GM12878 (cell line): Measurements from ENCODE around the gene CLDN15. TPM values are rescaled to one million over a fixed set of nuclear protein-coding genes. Genes with fewer than 3 reads are reported as not detected.

Source experiments
- CEBPB ChIP-seq, 2 experiments: fragments of 150-350 bp in 1 of 2; IDR thresholded peaks; 2 replicates each; pipeline ENCODE4 v1.6.1; 2012 to 2014; ENCODE audit warnings: low read depth in 2 of 2, low read length in 2 of 2, borderline replicate concordance in 1 of 2, inconsistent platforms in 1 of 2
- CHD4 ChIP-seq: fragments of 200-600 bp; sonication (generic); IDR thresholded peaks from 2 replicates; pipeline ENCODE4 v1.6.1; 2016; ENCODE audit warnings: mild to moderate bottlenecking
- CREB1 ChIP-seq: IDR thresholded peaks from 2 replicates; pipeline ENCODE4 v1.6.1; 2012; ENCODE audit warnings: low read depth, mild to moderate bottlenecking, inconsistent platforms
- FOXM1 ChIP-seq: IDR thresholded peaks from 2 replicates; pipeline ENCODE4 v1.6.1; 2012; ENCODE audit warnings: low read depth, mild to moderate bottlenecking, inconsistent platforms, low read length, moderate library complexity
- HCFC1 ChIP-seq: fragments of 150-350 bp; IDR thresholded peaks from 2 replicates; pipeline ENCODE4 v1.6.1; 2014; ENCODE audit warnings: low read length
- IKZF1 ChIP-seq: fragments of 450-650 bp; conservative IDR thresholded peaks from 2 replicates; pipeline ENCODE4 v1.6.1; 2017; ENCODE audit warnings: antibody characterized with exemption, mild to moderate bottlenecking
- IRF4 ChIP-seq: IDR thresholded peaks from 2 replicates; pipeline ENCODE4 v1.6.1; 2011; ENCODE audit warnings: low read depth, low read length
- NFYA ChIP-seq: IDR thresholded peaks from 2 replicates; pipeline ENCODE4 v1.6.1; 2011; ENCODE audit warnings: low read depth, mild to moderate bottlenecking, low read length, improper control_type of control experiment, borderline replicate concordance
- NFYB ChIP-seq: IDR thresholded peaks from 2 replicates; pipeline ENCODE4 v1.6.1; 2011; ENCODE audit warnings: low read depth, mild to moderate bottlenecking, low read length, improper control_type of control experiment, moderate library complexity; ENCODE audit not compliant: insufficient read depth
- NR2C2 ChIP-seq: IDR thresholded peaks from 2 replicates; pipeline ENCODE4 v1.6.1; 2011; ENCODE audit warnings: borderline replicate concordance, low read depth; ENCODE audit not compliant: control insufficient read depth, insufficient read length
- PAX5 ChIP-seq: IDR thresholded peaks from 2 replicates; pipeline ENCODE4 v1.6.1; 2011; ENCODE audit warnings: low read depth, low read length, borderline replicate concordance
- POLR2AphosphoS5 ChIP-seq: IDR thresholded peaks from 2 replicates; pipeline ENCODE4 v1.6.1; 2011; ENCODE audit warnings: mild to moderate bottlenecking, low read length, inconsistent platforms
- RAD51 ChIP-seq: fragments of 450-650 bp; IDR thresholded peaks from 2 replicates; pipeline ENCODE4 v1.6.1; 2016; ENCODE audit warnings: moderate library complexity, mild to moderate bottlenecking, inconsistent platforms
- SMAD1 ChIP-seq: fragments of 450-650 bp; IDR thresholded peaks from 2 replicates; pipeline ENCODE4 v1.6.1; 2018; ENCODE audit warnings: mild to moderate bottlenecking, low read depth; ENCODE audit not compliant: partially characterized antibody
- SP1 ChIP-seq: IDR thresholded peaks from one replicate; pipeline ENCODE4 v1.6.1; 2011; ENCODE audit warnings: low read depth, low read length
- polyA plus RNA-seq, 11 experiments: library from polyadenylated mRNA; depleted of rRNA in 4 of 11; unstranded in 6 of 11; stranded (reverse) in 5 of 11; fragments of >200 nt; fragmentation: Nextera tagmentation in 4 of 11; fragmentation: Illumina TruSeq in 1 of 11; extraction: Ambion mirVana in 4 of 11; extraction: Trizol in 1 of 11; gene quantifications; 1 replicate in 1 of 11; 2 replicates in 10 of 11; pipeline versions ENCODE4 v1.2.1 to v1.2.3, GENCODE V29; 2011 to 2016; ENCODE audit warnings: inconsistent platforms in 2 of 11, missing spikeins in 2 of 11, low read depth in 1 of 11
- total RNA-seq, 4 experiments: library from RNA; depleted of rRNA in 3 of 4; stranded (reverse); fragments of >200 nt in 3 of 4; fragmentation: Illumina TruSeq in 1 of 4; extraction: Trizol in 1 of 4; gene quantifications; 2 replicates each; pipeline versions ENCODE4 v1.2.1 to v1.2.3, GENCODE V29; 2013 to 2021
- TF ChIP-seq, protein P1 (sequence below): fragments of 450-650 bp; formaldehyde crosslinking; IDR thresholded peaks from 2 replicates; pipeline ENCODE4 v1.4.0; 2022; ENCODE audit warnings: mild to moderate bottlenecking, moderate library complexity
- TF ChIP-seq, protein P2 (sequence below): fragments of 450-650 bp; IDR thresholded peaks from 2 replicates; pipeline ENCODE4 v1.6.1; 2017; ENCODE audit warnings: low read depth, mild to moderate bottlenecking, moderate library complexity
- TF ChIP-seq, protein P3 (sequence below): IDR thresholded peaks from 2 replicates; pipeline ENCODE4 v1.6.1; 2012; ENCODE audit warnings: improper control_type of control experiment, low read depth, low read length; ENCODE audit not compliant: insufficient replicate concordance
- TF ChIP-seq, protein P4 (sequence below): IDR thresholded peaks from 2 replicates; pipeline ENCODE4 v1.6.1; 2011; ENCODE audit warnings: low read depth, low read length, improper control_type of control experiment, borderline replicate concordance

Gene CLDN15
- total and polyA plus RNA-seq, 10 of the 15 experiments (the other 5 are each of a cell fraction or from before 2014, with no cell fraction given), result 0.47 to 15.0 (median 6.6) TPM

DNA sequence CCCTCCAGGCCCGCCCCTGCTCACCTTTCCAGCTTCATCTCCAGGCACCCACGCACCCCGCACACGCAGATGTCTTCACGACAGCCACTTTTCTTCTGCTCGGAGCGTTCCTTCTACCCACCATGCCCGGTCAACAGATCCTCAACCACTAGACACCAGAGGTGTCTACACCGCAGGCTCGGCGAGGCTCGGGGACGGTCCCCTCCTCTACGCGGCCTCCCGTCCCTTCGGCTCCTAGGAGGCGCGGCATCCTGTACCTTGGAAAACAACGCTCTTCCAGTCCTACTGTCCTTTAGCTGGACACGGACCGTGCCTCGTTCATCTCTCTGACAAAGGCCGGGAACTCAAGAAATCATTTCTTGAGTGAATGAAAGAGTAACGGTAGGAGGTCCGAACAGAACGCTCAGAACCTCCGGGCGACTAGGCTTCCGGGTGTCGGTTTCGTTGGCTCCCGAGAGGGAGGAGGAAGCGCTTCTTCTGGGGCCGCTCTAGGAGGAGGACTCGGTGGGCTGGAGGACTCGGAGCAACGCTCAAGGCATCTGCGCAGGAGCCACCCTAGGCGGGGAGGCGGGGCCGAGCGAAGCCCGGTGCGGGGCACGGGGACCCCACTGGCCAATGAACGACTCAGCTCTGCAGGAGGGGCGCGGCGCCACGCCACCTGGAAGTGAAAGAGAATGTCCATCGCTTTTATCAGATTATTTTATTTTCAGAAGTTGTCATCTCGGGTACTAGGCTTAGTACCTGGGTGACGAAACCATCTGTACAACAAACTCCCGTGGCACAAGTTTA, 14.5 kb upstream of the CLDN15 start (continued):
- TF ChIP-seq, protein P1, sequence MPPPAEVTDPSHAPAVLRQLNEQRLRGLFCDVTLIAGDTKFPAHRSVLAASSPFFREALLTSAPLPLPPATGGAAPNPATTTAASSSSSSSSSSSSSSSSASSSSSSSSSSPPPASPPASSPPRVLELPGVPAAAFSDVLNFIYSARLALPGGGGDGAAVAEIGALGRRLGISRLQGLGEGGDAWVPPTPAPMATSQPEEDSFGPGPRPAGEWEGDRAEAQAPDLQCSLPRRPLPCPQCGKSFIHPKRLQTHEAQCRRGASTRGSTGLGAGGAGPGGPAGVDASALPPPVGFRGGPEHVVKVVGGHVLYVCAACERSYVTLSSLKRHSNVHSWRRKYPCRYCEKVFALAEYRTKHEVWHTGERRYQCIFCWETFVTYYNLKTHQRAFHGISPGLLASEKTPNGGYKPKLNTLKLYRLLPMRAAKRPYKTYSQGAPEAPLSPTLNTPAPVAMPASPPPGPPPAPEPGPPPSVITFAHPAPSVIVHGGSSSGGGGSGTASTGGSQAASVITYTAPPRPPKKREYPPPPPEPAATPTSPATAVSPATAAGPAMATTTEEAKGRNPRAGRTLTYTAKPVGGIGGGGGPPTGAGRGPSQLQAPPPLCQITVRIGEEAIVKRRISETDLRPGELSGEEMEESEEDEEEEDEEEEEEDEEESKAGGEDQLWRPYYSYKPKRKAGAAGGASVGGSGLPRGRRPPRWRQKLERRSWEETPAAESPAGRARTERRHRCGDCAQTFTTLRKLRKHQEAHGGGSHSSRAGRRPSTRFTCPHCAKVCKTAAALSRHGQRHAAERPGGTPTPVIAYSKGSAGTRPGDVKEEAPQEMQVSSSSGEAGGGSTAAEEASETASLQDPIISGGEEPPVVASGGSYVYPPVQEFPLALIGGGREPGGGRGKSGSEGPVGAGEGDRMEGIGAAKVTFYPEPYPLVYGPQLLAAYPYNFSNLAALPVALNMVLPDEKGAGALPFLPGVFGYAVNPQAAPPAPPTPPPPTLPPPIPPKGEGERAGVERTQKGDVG (CRISPR knock-in tag), result no peak
- peak; percentile 78 for TF ChIP-seq IKZF1
- no peak for TF ChIP-seq FOXM1
- no peak for TF ChIP-seq CEBPB (IDR thresholded peaks at IDR 0.05; ENCODE audit: borderline replicate concordance in 1 of 2, low read depth in 2 of 2, low read length in 2 of 2)
- TF ChIP-seq PAX5, result peak; percentile 4; the same call in 1 of the 2 replicates
- no peak for TF ChIP-seq NR2C2
- TF ChIP-seq, protein P2, sequence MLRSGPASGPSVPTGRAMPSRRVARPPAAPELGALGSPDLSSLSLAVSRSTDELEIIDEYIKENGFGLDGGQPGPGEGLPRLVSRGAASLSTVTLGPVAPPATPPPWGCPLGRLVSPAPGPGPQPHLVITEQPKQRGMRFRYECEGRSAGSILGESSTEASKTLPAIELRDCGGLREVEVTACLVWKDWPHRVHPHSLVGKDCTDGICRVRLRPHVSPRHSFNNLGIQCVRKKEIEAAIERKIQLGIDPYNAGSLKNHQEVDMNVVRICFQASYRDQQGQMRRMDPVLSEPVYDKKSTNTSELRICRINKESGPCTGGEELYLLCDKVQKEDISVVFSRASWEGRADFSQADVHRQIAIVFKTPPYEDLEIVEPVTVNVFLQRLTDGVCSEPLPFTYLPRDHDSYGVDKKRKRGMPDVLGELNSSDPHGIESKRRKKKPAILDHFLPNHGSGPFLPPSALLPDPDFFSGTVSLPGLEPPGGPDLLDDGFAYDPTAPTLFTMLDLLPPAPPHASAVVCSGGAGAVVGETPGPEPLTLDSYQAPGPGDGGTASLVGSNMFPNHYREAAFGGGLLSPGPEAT, result peak; percentile 73; the same call in 1 of the 2 replicates
- peak; percentile 67 for TF ChIP-seq HCFC1
- TF ChIP-seq, protein P3, sequence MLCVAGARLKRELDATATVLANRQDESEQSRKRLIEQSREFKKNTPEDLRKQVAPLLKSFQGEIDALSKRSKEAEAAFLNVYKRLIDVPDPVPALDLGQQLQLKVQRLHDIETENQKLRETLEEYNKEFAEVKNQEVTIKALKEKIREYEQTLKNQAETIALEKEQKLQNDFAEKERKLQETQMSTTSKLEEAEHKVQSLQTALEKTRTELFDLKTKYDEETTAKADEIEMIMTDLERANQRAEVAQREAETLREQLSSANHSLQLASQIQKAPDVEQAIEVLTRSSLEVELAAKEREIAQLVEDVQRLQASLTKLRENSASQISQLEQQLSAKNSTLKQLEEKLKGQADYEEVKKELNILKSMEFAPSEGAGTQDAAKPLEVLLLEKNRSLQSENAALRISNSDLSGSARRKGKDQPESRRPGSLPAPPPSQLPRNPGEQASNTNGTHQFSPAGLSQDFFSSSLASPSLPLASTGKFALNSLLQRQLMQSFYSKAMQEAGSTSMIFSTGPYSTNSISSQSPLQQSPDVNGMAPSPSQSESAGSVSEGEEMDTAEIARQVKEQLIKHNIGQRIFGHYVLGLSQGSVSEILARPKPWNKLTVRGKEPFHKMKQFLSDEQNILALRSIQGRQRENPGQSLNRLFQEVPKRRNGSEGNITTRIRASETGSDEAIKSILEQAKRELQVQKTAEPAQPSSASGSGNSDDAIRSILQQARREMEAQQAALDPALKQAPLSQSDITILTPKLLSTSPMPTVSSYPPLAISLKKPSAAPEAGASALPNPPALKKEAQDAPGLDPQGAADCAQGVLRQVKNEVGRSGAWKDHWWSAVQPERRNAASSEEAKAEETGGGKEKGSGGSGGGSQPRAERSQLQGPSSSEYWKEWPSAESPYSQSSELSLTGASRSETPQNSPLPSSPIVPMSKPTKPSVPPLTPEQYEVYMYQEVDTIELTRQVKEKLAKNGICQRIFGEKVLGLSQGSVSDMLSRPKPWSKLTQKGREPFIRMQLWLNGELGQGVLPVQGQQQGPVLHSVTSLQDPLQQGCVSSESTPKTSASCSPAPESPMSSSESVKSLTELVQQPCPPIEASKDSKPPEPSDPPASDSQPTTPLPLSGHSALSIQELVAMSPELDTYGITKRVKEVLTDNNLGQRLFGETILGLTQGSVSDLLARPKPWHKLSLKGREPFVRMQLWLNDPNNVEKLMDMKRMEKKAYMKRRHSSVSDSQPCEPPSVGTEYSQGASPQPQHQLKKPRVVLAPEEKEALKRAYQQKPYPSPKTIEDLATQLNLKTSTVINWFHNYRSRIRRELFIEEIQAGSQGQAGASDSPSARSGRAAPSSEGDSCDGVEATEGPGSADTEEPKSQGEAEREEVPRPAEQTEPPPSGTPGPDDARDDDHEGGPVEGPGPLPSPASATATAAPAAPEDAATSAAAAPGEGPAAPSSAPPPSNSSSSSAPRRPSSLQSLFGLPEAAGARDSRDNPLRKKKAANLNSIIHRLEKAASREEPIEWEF, result no peak
- peak; percentile 86 for TF ChIP-seq POLR2AphosphoS5
- peak; percentile 75; the same call in 1 of the 2 replicates for TF ChIP-seq NFYB
- peak; percentile 28; the same call in 1 of the 2 replicates for TF ChIP-seq CREB1
- TF ChIP-seq IRF4, result no peak
- no peak for TF ChIP-seq CHD4
- peak; percentile 92 for TF ChIP-seq RAD51
- TF ChIP-seq SP1, result no peak
- TF ChIP-seq SMAD1, result no peak
- no peak for TF ChIP-seq NFYA
- TF ChIP-seq, protein P4, sequence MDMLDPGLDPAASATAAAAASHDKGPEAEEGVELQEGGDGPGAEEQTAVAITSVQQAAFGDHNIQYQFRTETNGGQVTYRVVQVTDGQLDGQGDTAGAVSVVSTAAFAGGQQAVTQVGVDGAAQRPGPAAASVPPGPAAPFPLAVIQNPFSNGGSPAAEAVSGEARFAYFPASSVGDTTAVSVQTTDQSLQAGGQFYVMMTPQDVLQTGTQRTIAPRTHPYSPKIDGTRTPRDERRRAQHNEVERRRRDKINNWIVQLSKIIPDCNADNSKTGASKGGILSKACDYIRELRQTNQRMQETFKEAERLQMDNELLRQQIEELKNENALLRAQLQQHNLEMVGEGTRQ, result peak; percentile 89
